ENCODE measurements around the gene BRIP1. TPM values are rescaled to one million over a fixed set of nuclear protein-coding genes. Genes with fewer than 3 reads are reported as not detected.
"Not testable (repeated sequence)": the region's sequence is repeated elsewhere in the genome, so short reads cannot be mapped to it uniquely, and the experiment has no call there.

Gene BRIP1
- total RNA-seq, 4 donors from 2014 or later = 1.0 to 13.0 TPM; not detected in 2

- no peak for TF ChIP-seq POLR2A (IDR thresholded peaks at IDR 0.05)
- no peak for TF ChIP-seq CTCF (IDR thresholded peaks at IDR 0.05)
- H3K4me1 ChIP-seq = no peaks in the 10 kb centered on the region
- no peaks in the 10 kb centered on the region for H3K27me3 ChIP-seq
- no peak for DNase-seq
- intact Hi-C loops (cut with DNase I; ENCODE audit: low total_unique reads) = no loop called here
- no peak overlapping the region for H3K27ac ChIP-seq
- no peak overlapping the region for H3K4me3 ChIP-seq
- no peaks in the 10 kb centered on the region for H3K9me3 ChIP-seq
- no peaks in the 10 kb centered on the region for H3K36me3 ChIP-seq
Measured at GRCh38 chr17:61684818-61685217, 178.5 kb downstream of the BRIP1 start.

- H3K4me3 ChIP-seq = no peak overlapping the region
- no peaks in the 10 kb centered on the region for H3K9me3 ChIP-seq
- TF ChIP-seq CTCF (IDR thresholded peaks at IDR 0.05) = no peak
- TF ChIP-seq POLR2A (IDR thresholded peaks at IDR 0.05) = no peak
- DNase-seq = no peak
- no peaks in the 10 kb centered on the region for H3K27me3 ChIP-seq
- H3K27ac ChIP-seq = no peak overlapping the region
- intact Hi-C loops (cut with DNase I; ENCODE audit: low total_unique reads) = no loop called here
- H3K36me3 ChIP-seq = no peaks in the 10 kb centered on the region
- H3K4me1 ChIP-seq = no peaks in the 10 kb centered on the region
Measured at GRCh38 chr17:61684172-61684571, 179.2 kb downstream of the BRIP1 start.

GRCh38 chr17:61683466-61683865, 179.9 kb downstream of the BRIP1 start:
- intact Hi-C loops (cut with DNase I; ENCODE audit: low total_unique reads) = no loop called here
- H3K9me3 ChIP-seq = no peaks in the 10 kb centered on the region
- H3K4me1 ChIP-seq = no peaks in the 10 kb centered on the region
- no peaks in the 10 kb centered on the region for H3K27me3 ChIP-seq
- no peak overlapping the region for H3K4me3 ChIP-seq
- TF ChIP-seq POLR2A (IDR thresholded peaks at IDR 0.05) = no peak
- no peak for TF ChIP-seq CTCF (IDR thresholded peaks at IDR 0.05)
- no peak overlapping the region for H3K27ac ChIP-seq
- no peaks in the 10 kb centered on the region for H3K36me3 ChIP-seq
- no peak for DNase-seq

- Histone ChIP-seq H3K4me1 (no peaks in the 10 kb centered on the region), H3K27ac (no peak overlapping the region), H3K27me3 (no peaks in the 10 kb centered on the region), H3K4me3 (no peak overlapping the region), H3K36me3 (no peaks in the 10 kb centered on the region), H3K9me3 (no peaks in the 10 kb centered on the region)
- intact Hi-C loops (cut with DNase I; ENCODE audit: low total_unique reads) = no loop called here
- TF ChIP-seq CTCF (IDR thresholded peaks at IDR 0.05) (no peak), POLR2A (IDR thresholded peaks at IDR 0.05) (no peak)
- no peak for DNase-seq
Measured at GRCh38 chr17:61680921-61681320, 182.4 kb downstream of the BRIP1 start.

- Histone ChIP-seq H3K27ac (no peak overlapping the region), H3K36me3 (no peaks in the 10 kb centered on the region), H3K27me3 (no peaks in the 10 kb centered on the region), H3K9me3 (no peaks in the 10 kb centered on the region), H3K4me1 (no peaks in the 10 kb centered on the region), H3K4me3 (no peak overlapping the region)
- TF ChIP-seq CTCF (IDR thresholded peaks at IDR 0.05) = no peak
- no peak for TF ChIP-seq POLR2A (IDR thresholded peaks at IDR 0.05)
- intact Hi-C loops (cut with DNase I; ENCODE audit: low total_unique reads) = no loop called here
- no peak for DNase-seq
Measured at GRCh38 chr17:61678339-61678738, 185.0 kb downstream of the BRIP1 start.

- intact Hi-C loops (cut with DNase I; ENCODE audit: low total_unique reads); H3K4me3 ChIP-seq; H3K9me3 ChIP-seq; H3K36me3 ChIP-seq; H3K27ac ChIP-seq; H3K27me3 ChIP-seq; H3K4me1 ChIP-seq; DNase-seq: not testable (repeated sequence)
Measured at GRCh38 chr17:61677150-61677811, 186.0 kb downstream of the BRIP1 start.

- H3K4me3 ChIP-seq; H3K27me3 ChIP-seq; H3K4me1 ChIP-seq; H3K36me3 ChIP-seq; DNase-seq; intact Hi-C loops (cut with DNase I; ENCODE audit: low total_unique reads); H3K27ac ChIP-seq; H3K9me3 ChIP-seq: not testable (repeated sequence)
Measured at GRCh38 chr17:61676522-61676921, 186.8 kb downstream of the BRIP1 start.

GRCh38 chr17:61674609-61675008, 188.7 kb downstream of the BRIP1 start:
- DNase-seq = not testable (repeated sequence)

More at GRCh38 chr17:61674609-61675008, 188.7 kb downstream of the BRIP1 start:
- H3K4me1 ChIP-seq; H3K36me3 ChIP-seq; H3K9me3 ChIP-seq; H3K27ac ChIP-seq; intact Hi-C loops (cut with DNase I; ENCODE audit: low total_unique reads); H3K27me3 ChIP-seq; H3K4me3 ChIP-seq: not testable (repeated sequence)

Measured in uterus (tissue), 4 donors.